Upper lobe of left lung (tissue), 4 donors: ENCODE data around the gene PCDHA11.
A peak's percentile ranks its signal among the peaks of the same experiment; 100 is the strongest.

ENCODE experiments used
- CTCF ChIP-seq, 6 experiments: fragments of 450-650 bp in 4 of 6; fragments of 200-600 bp in 2 of 6; sonication (generic) in 2 of 6; IDR thresholded peaks; one replicate each; pipeline ENCODE4 v1.5.1; 2016 to 2019; ENCODE audit warnings: antibody characterized with exemption in 6 of 6
- POLR2AphosphoS5 ChIP-seq, 2 donors: sonication (generic); formaldehyde crosslinking; IDR thresholded peaks; one replicate each; pipeline ENCODE4 v1.5.1; 2017; ENCODE audit warnings: antibody characterized with exemption in 2 of 2

- TF ChIP-seq CTCF (IDR thresholded peaks at IDR 0.05) (peak in 2 of 6 experiments; percentile 20 to 23), POLR2AphosphoS5 (IDR thresholded peaks at IDR 0.05) (no peak)
Measured at GRCh38 chr5:140882591-140882899, 13.8 kb downstream of the PCDHA11 start.
